Measurements from ENCODE around the gene CRYBG2. TPM values are rescaled to one million over a fixed set of nuclear protein-coding genes. Genes with fewer than 3 reads are reported as not detected.

Gene CRYBG2
- total and polyA plus RNA-seq, 2 of the 13 experiments (the other 11 are each of a cell fraction or from before 2014, with no cell fraction given), result 1.3 to 2.9 TPM

GRCh38 chr1:26351590-26352337 lies 2.2 kb downstream of the CRYBG2 start (continued):
- no peak for TF ChIP-seq DMTF1 (CRISPR knock-in tag; IDR thresholded peaks at IDR 0.05)
- no peak for TF ChIP-seq NR3C1 (CRISPR knock-in tag; IDR thresholded peaks at IDR 0.05)
- peak; percentile 29; the same call in 1 of the 2 replicates for TF ChIP-seq SP5 (CRISPR knock-in tag; IDR thresholded peaks at IDR 0.05; ENCODE audit: borderline replicate concordance, low read depth)
- TF ChIP-seq ZNF224 (CRISPR knock-in tag; IDR thresholded peaks at IDR 0.05), result no peak
- no peak for TF ChIP-seq RBAK (CRISPR knock-in tag; IDR thresholded peaks at IDR 0.05)
- TF ChIP-seq TBX3 (IDR thresholded peaks at IDR 0.05; ENCODE audit: borderline replicate concordance), result no peak
- TF ChIP-seq MEF2D (CRISPR knock-in tag; IDR thresholded peaks at IDR 0.05), result peak; percentile 14; the same call in 1 of the 2 replicates
- TF ChIP-seq ZNF3 (CRISPR knock-in tag; IDR thresholded peaks at IDR 0.05), result peak; percentile 46; the same call in 1 of the 2 replicates
- TF ChIP-seq, protein P1, sequence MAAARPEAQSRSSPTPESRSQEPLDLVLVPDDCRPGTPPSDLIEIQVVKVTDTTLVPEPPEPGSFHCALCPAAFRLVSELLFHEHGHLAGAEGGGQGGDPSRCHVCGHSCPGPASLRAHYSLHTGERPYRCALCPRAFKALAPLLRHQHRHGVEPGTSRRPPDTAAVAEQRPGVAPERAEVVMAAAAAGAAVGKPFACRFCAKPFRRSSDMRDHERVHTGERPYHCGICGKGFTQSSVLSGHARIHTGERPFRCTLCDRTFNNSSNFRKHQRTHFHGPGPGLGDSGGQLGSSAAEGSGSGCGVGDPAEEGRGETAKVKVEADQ (CRISPR knock-in tag; IDR thresholded peaks at IDR 0.05; ENCODE audit: borderline replicate concordance), result no peak
- peak; percentile 82 for TF ChIP-seq CBX1 (IDR thresholded peaks at IDR 0.05; ENCODE audit: low read depth)
- TF ChIP-seq MIER3 (CRISPR knock-in tag; IDR thresholded peaks at IDR 0.05; ENCODE audit: borderline replicate concordance), result peak; percentile 22; the same call in 1 of the 2 replicates
- TF ChIP-seq KDM1A (CRISPR knock-in tag; IDR thresholded peaks at IDR 0.05), result peak; percentile 96; the same call in 1 of the 2 replicates
- TF ChIP-seq NFYC (CRISPR knock-in tag; IDR thresholded peaks at IDR 0.05), result peak; percentile 56
- TF ChIP-seq ZNF383 (CRISPR knock-in tag; IDR thresholded peaks at IDR 0.05; ENCODE audit: borderline replicate concordance), result no peak
- TF ChIP-seq, protein P2, sequence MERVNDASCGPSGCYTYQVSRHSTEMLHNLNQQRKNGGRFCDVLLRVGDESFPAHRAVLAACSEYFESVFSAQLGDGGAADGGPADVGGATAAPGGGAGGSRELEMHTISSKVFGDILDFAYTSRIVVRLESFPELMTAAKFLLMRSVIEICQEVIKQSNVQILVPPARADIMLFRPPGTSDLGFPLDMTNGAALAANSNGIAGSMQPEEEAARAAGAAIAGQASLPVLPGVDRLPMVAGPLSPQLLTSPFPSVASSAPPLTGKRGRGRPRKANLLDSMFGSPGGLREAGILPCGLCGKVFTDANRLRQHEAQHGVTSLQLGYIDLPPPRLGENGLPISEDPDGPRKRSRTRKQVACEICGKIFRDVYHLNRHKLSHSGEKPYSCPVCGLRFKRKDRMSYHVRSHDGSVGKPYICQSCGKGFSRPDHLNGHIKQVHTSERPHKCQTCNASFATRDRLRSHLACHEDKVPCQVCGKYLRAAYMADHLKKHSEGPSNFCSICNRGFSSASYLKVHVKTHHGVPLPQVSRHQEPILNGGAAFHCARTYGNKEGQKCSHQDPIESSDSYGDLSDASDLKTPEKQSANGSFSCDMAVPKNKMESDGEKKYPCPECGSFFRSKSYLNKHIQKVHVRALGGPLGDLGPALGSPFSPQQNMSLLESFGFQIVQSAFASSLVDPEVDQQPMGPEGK (CRISPR knock-in tag; IDR thresholded peaks at IDR 0.05), result peak; percentile 51
- peak; percentile 97 for TF ChIP-seq ZMYM3 (CRISPR knock-in tag; IDR thresholded peaks at IDR 0.05)
- TF ChIP-seq HNF4A (CRISPR knock-in tag; IDR thresholded peaks at IDR 0.05), result peak; percentile 59
- 0 out of 2 replicates have a peak, but pooled peaks have one; percentile 7 for TF ChIP-seq TGIF2 (CRISPR knock-in tag; IDR thresholded peaks at IDR 0.05)
- TF ChIP-seq THRA (CRISPR knock-in tag; IDR thresholded peaks at IDR 0.05; ENCODE audit: borderline replicate concordance), result peak; percentile 43; the same call in 1 of the 2 replicates
